A673 (cell line): Measurements from ENCODE around the gene ST6GALNAC2.

Experiments used
- CTCF ChIP-seq: fragments of 300-800, 200-600 bp; sonication (generic); conservative IDR thresholded peaks from 2 replicates; pipeline ENCODE4 v1.5.1; 2017; ENCODE audit warnings: low read depth, mild to moderate bottlenecking, antibody characterized with exemption, low read length, moderate library complexity, mixed read lengths
- EZH2 ChIP-seq: fragments of 200-600 bp; sonication (generic); IDR thresholded peaks from 2 replicates; pipeline ENCODE4 v1.6.1; 2017; ENCODE audit warnings: borderline replicate concordance, low read depth, mild to moderate bottlenecking, mixed read lengths, antibody characterized with exemption, low read length; ENCODE audit not compliant: poor library complexity, severe bottlenecking

- TF ChIP-seq CTCF (no peak), EZH2 (no peak)
Observed at GRCh38 chr17:76561332-76561731, 24.3 kb downstream of the ST6GALNAC2 start.
